PC-9 (cell line): ENCODE results near the gene PTTG1IP. TPM values are rescaled to one million over a fixed set of nuclear protein-coding genes. Genes with fewer than 3 reads are reported as not detected.

Source experiments
- BruUV-seq: library from RNA; stranded (reverse); fragments of 400-500 nt; replicated peaks from 2 replicates; lab custom pipeline; 2021; lab: Mats Ljungman, UMichigan
- CTCF ChIA-PET: fragments of 300-600 bp; sonication (Branson Sonifier 250); formaldehyde crosslinking; loops from one replicate; lab custom pipeline; 2022; ENCODE audit warnings: antibody characterized with exemption; lab: Charles Lee
- POLR2A ChIA-PET: fragments of 300-600 bp; sonication (Branson Sonifier 250); formaldehyde crosslinking; loops from one replicate; lab custom pipeline; 2022; ENCODE audit warnings: antibody characterized with exemption; ENCODE audit not compliant: unreplicated experiment; lab: Charles Lee
- DNase-seq, 2 experiments: peaks; one replicate each; pipeline versions ENCODE4 v3.0.0 to v3.0.0-alpha.2; 2015 to 2022; ENCODE audit warnings: mixed read lengths in 1 of 2
- H2AFZ ChIP-seq: fragments of 200-600 bp; sonication (generic); 2 replicates; pipeline ENCODE4 v1.8.1; 2017; ENCODE audit warnings: antibody characterized with exemption
- H3F3A ChIP-seq: fragments of 200-600 bp; sonication (generic); 2 replicates; pipeline ENCODE4 v1.8.1; 2017; ENCODE audit warnings: antibody characterized with exemption, mild to moderate bottlenecking, low read depth; ENCODE audit not compliant: insufficient read depth
- H3K27ac ChIP-seq: fragments of 200-600 bp; sonication (generic); 2 replicates; pipeline ENCODE4 v1.6.1; 2016; ENCODE audit warnings: mixed run types
- H3K27me3 ChIP-seq: fragments of 200-600 bp; sonication (generic); 2 replicates; pipeline ENCODE4 v1.6.1; 2016; ENCODE audit warnings: low read depth, mixed run types; ENCODE audit not compliant: insufficient read depth
- H3K36me3 ChIP-seq: fragments of 200-600 bp; sonication (generic); 2 replicates; pipeline ENCODE4 v1.6.1; 2016; ENCODE audit warnings: low read depth, mixed run types
- H3K4me1 ChIP-seq: fragments of 200-600 bp; sonication (generic); replicated peaks from 2 replicates; pipeline ENCODE4 v1.6.1; 2016; ENCODE audit warnings: mixed run types; ENCODE audit not compliant: insufficient read depth
- H3K4me2 ChIP-seq: fragments of 200-600 bp; sonication (generic); 2 replicates; pipeline ENCODE4 v1.6.1; 2017; ENCODE audit warnings: mixed run types
- H3K4me3 ChIP-seq: fragments of 200-600 bp; sonication (generic); 2 replicates; pipeline ENCODE4 v1.6.1; 2016; ENCODE audit warnings: mixed run types
- H3K79me2 ChIP-seq: fragments of 200-600 bp; sonication (generic); 2 replicates; pipeline ENCODE4 v1.6.1; 2017; ENCODE audit warnings: low read depth, mixed run types
- H3K9me2 ChIP-seq: fragments of 200-600 bp; sonication (generic); 2 replicates; pipeline ENCODE4 v1.8.1; 2017; ENCODE audit warnings: mild to moderate bottlenecking; ENCODE audit not compliant: insufficient read depth
- H3K9me3 ChIP-seq: fragments of 200-600 bp; sonication (generic); 2 replicates; pipeline ENCODE4 v1.8.1; 2016; ENCODE audit warnings: low read depth; ENCODE audit not compliant: insufficient read depth
- H4K20me1 ChIP-seq: fragments of 200-600 bp; sonication (generic); 2 replicates; pipeline ENCODE4 v1.8.1; 2017; ENCODE audit not compliant: insufficient read depth
- EZH2 ChIP-seq: fragments of 200-600 bp; sonication (generic); IDR thresholded peaks from 2 replicates; pipeline ENCODE4 v1.8.0; 2017; ENCODE audit warnings: antibody characterized with exemption, low read depth
- intact Hi-C: fragments of 100-400 bp; cut with micrococcal nuclease; formaldehyde crosslinking; loops from one replicate; pipeline ENCODE4 v1.10.0; 2022; ENCODE audit not compliant: unreplicated experiment
- total RNA-seq: library from RNA; stranded (reverse); gene quantifications from 2 replicates; pipeline ENCODE4 v1.2.3, GENCODE V29; 2021
- TF ChIP-seq, protein P1 (sequence below): fragments of 200-600 bp; sonication (generic); conservative IDR thresholded peaks from 2 replicates; pipeline ENCODE4 v1.6.1; 2017; ENCODE audit warnings: mixed run types, antibody characterized with exemption, mild to moderate bottlenecking, moderate library complexity

PTTG1IP gene
- total RNA-seq, 1 experiment from 2014 or later: 174 TPM

GRCh38 chr21:44810779-44811178 is 62.7 kb downstream of the PTTG1IP start:
- peaks cover 11% of the 10 kb centered on the region for H3K79me2 ChIP-seq
- TF ChIP-seq, protein P1, sequence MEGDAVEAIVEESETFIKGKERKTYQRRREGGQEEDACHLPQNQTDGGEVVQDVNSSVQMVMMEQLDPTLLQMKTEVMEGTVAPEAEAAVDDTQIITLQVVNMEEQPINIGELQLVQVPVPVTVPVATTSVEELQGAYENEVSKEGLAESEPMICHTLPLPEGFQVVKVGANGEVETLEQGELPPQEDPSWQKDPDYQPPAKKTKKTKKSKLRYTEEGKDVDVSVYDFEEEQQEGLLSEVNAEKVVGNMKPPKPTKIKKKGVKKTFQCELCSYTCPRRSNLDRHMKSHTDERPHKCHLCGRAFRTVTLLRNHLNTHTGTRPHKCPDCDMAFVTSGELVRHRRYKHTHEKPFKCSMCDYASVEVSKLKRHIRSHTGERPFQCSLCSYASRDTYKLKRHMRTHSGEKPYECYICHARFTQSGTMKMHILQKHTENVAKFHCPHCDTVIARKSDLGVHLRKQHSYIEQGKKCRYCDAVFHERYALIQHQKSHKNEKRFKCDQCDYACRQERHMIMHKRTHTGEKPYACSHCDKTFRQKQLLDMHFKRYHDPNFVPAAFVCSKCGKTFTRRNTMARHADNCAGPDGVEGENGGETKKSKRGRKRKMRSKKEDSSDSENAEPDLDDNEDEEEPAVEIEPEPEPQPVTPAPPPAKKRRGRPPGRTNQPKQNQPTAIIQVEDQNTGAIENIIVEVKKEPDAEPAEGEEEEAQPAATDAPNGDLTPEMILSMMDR: no peak
- TF ChIP-seq EZH2: no peak
- ChIA-PET POLR2A (no interaction called here), CTCF (interaction anchor here (0.6 kb wide), 1 partner anchor 745 kb away, joined by 3 read pairs; no protein-coding TSS in a partner anchor)
- H3F3A ChIP-seq: no peaks in the 10 kb centered on the region
- no peaks in the 10 kb centered on the region for H3K9me2 ChIP-seq
- H3K27ac ChIP-seq: no peak overlapping the region
- H3K4me1 ChIP-seq: no peaks in the 10 kb centered on the region
- H3K4me2 ChIP-seq: no peak overlapping the region
- no peak overlapping the region for H3K4me3 ChIP-seq
- no TSS peak for BruUV-seq
- no peak overlapping the region for H2AFZ ChIP-seq
- no peak for DNase-seq
- intact Hi-C loops: no loop called here
- H4K20me1 ChIP-seq: peaks cover 18% of the 10 kb centered on the region
- no peaks in the 10 kb centered on the region for H3K9me3 ChIP-seq
- no peaks in the 10 kb centered on the region for H3K36me3 ChIP-seq
- no peaks in the 10 kb centered on the region for H3K27me3 ChIP-seq

DNA sequence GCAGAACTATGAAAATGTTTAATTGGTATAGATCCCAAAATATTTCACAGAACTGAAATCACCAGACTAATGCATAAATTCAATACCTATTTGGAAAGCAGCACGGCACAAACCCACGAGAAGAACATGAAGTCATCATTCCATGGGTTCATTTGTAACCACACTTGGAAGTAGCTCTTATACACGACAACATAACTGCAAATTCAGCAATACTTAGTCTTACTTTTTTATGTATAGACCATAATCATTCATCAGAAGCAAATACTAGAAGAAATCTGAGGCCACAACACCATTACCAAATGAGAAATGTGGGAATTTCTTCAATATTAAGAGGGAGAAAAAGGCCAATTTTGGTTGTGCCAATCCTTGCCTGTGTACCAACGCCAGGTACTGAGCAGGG is 67.6 kb downstream of the PTTG1IP start:
- POLR2A ChIA-PET: no interaction called here

DNA sequence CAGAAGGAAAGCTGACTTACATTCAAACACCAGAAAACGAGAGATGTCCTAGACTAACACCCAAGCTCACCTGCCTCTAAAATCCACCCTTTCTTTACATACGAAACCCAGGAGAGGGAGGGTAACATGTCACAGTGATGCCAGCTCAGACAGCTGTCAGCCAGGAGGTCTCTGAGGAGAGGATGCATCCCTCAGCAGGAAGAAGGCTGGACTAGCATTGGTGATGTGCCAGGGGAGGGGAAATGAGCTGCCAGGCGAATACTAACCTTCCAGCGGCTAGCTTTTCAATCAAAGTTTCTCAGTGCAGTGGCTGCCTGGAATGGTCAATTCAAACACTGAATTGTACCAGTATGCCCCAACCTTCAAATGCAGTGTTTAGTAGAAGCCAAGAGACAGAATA is 68.3 kb downstream of the PTTG1IP start:
- H3F3A ChIP-seq: peaks cover 13% of the 10 kb centered on the region; the same call in 1 of the 2 replicates
- H3K27ac ChIP-seq: no peak overlapping the region
- DNase-seq: no peak
- 0 out of 2 replicates have a peak, but pooled peaks cover under 1% of the 10 kb centered on the region for H4K20me1 ChIP-seq
- no peak overlapping the region for H2AFZ ChIP-seq
- no peak overlapping the region for H3K4me2 ChIP-seq
- POLR2A ChIA-PET: no interaction called here
- no peaks in the 10 kb centered on the region for H3K9me2 ChIP-seq
- CTCF ChIA-PET: no interaction called here
- no peaks in the 10 kb centered on the region for H3K36me3 ChIP-seq
- intact Hi-C loops: no loop called here
- no peak overlapping the region for H3K4me3 ChIP-seq
- no peak for TF ChIP-seq EZH2
- TF ChIP-seq, protein P1: no peak
- no peaks in the 10 kb centered on the region for H3K9me3 ChIP-seq
- no TSS peak for BruUV-seq
- H3K27me3 ChIP-seq: no peaks in the 10 kb centered on the region
- peaks cover 20% of the 10 kb centered on the region for H3K79me2 ChIP-seq
- H3K4me1 ChIP-seq: peaks cover 5% of the 10 kb centered on the region

More for the DNA sequence above, 67.6 kb downstream of the PTTG1IP start:
- TF ChIP-seq, protein P1: no peak
- no peak for TF ChIP-seq EZH2
- Histone ChIP-seq H4K20me1 (no peaks in the 10 kb centered on the region; the same call in 1 of the 2 replicates), H3K79me2 (peaks cover 13% of the 10 kb centered on the region), H3K9me2 (no peaks in the 10 kb centered on the region), H3F3A (peaks cover 13% of the 10 kb centered on the region; the same call in 1 of the 2 replicates), H3K27ac (no peak overlapping the region), H3K9me3 (no peaks in the 10 kb centered on the region), H3K27me3 (no peaks in the 10 kb centered on the region), H3K4me2 (no peak overlapping the region), H3K4me1 (no peaks in the 10 kb centered on the region; the same call in 1 of the 2 replicates), H3K36me3 (no peaks in the 10 kb centered on the region), H2AFZ (no peak overlapping the region), H3K4me3 (no peak overlapping the region)
- intact Hi-C loops: no loop called here
- CTCF ChIA-PET: no interaction called here
- no peak for DNase-seq
- BruUV-seq: no TSS peak
